GM19023 (cell line): ENCODE measurements around the gene CDKL5.
"Not testable (repeated sequence)": the region's sequence is repeated elsewhere in the genome, so short reads cannot be mapped to it uniquely, and the experiment has no call there.

Source experiments
- ATAC-seq: cut with Tn5 transposase; IDR thresholded peaks from one replicate; pipeline ENCODE4 v1.9.1; 2021; ENCODE audit warnings: mild to moderate bottlenecking, moderate library complexity; ENCODE audit not compliant: unreplicated experiment

The CDKL5 gene

DNA sequence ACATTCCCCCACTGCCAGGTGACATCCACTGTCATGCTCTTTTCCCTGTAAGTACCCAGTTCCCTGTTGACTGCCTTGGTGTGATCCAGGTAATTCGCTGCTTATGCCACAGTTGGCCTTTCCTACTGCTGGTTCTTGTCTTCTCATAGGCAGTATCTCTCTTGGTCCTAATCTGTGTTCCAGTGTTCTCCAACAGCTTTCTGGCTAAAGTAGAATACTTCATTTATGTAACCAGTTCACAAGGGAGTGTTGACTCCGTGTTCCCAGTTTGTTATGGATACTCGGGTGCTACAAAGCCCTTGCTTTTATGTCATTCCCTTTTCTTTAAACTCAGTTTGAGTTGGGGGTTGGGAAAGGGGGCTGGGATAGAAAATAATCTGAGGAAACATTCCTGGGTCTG, 148.1 kb downstream of the CDKL5 start:
- no peak for ATAC-seq

DNA sequence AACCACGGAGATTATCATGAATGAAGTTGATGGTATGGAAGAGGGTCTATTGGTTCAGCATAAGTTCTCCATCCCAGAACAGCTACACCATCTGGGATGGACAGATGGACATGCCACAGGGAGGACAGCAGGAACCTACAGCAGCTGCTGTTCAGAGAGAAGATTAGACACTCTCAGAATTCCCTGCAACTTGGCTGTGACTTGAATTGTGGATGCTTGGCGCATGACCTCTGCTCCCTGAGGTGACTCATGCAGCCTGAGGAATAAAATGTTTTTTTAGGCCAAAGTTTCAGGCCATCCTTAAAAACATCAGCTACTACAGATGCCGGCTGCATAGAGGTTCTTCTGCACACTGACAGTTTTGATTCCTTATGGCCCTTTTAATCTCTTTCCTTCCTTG, 149.2 kb downstream of the CDKL5 start:
- no peak for ATAC-seq

DNA sequence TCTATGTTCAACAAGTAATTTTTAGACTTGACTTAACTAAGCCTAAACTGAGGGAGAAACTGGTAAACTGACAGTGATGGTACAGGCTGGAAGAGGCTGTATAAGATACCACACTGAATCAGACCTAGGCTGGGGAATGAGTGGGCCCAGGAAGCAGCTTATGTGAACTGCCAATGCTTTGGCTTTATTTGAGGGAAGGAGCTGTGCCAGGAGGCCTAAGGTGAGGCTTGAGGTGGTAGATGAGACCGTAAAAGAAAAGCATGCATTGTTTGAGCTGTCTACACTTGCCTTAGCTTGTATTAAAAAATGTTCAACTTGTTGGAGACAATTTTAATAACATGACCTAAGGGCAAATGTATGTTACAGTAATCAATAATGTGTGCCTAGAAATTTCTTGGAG, 150.3 kb downstream of the CDKL5 start:
- no peak for ATAC-seq

DNA sequence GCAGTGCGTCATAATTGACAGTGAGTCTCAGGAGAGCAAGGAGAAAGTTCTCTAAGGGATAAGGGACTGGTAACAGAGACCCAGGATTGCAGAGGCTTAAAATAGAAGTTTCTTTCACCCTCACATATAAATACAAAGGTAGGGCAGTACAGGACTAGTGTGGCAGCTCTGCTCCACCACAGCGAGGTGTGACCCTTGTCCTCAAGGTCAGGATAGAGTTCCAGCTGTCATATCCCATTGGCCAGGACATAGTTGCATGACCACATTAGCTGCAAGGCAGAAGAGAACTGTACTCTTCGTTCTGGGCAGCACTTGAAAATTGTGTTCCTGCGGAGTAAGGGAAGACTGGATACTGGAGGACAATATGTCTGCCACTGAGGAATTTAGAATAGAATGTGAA, 152.0 kb downstream of the CDKL5 start:
- no peak for ATAC-seq

GRCh38 chrX:18578546-18578945, 153.1 kb downstream of the CDKL5 start:
- ATAC-seq = no peak

DNA sequence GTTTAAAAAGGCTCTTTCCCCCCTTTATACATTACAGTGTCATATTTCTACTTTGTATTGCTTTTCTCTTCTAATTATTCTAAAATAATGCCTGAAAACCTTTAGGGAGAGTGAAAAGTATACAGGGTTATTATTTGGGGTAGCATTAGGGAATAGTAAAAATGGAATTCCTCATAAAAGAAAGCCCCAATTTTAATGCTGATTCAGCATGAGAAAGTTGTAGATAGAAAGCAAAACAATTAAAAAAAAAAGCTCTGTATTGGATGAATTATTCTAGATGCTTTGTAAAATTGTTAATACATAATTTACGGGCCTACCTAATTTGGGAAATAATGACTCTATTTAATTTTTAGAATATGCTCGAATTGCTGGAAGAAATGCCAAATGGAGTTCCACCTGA, 154.1 kb downstream of the CDKL5 start:
- no peak for ATAC-seq

- no peak for ATAC-seq
These were observed 157.6 kb downstream of the CDKL5 start for GRCh38 chrX:18582910-18583493.

- not testable (repeated sequence) for ATAC-seq
These were observed 163.9 kb downstream of the CDKL5 start for GRCh38 chrX:18589292-18589691.

GRCh38 chrX:18591834-18592233, 166.4 kb downstream of the CDKL5 start:
- no peak for ATAC-seq

DNA sequence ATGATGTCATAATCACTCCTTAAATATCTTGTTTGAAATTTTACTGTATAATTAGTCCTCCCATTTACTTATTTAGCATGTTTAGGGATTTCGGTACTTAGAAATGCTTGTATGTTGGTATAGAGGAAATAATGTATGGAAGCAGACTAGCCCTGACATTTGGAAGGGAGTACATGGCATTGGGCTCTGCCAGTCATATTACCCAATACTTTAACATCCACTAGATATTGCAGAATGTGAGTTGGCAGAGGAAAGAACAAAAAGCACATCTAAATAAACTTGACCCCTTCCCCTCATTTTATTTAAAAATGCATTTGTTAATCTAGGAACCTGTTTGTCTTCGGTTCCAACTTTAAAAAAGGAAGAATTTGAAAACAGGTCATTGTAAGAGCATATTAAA, 168.7 kb downstream of the CDKL5 start:
- no peak for ATAC-seq

DNA sequence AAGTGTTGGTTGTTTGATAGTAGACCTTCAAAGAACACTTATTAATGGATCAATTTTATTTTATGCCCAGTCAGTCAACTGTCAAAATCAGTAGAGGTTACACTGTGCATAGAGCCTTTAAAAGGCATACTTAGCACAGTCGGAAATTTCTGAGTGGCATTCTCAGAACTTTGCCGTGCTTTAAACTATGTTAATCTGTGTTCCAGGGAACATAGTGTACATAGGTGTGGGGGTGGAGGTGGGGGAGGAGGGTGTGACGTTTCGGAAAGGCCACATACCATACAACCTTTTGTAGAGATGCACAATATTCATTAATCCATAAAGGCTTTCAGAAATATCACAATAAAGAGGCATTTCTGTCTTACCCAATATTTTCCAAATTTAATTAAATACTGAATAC, 170.7 kb downstream of the CDKL5 start:
- ATAC-seq = no peak

GRCh38 chrX:18598413-18598812, 173.0 kb downstream of the CDKL5 start:
- no peak for ATAC-seq

- no peak for ATAC-seq
These were observed 182.6 kb downstream of the CDKL5 start for GRCh38 chrX:18607966-18608365.

DNA sequence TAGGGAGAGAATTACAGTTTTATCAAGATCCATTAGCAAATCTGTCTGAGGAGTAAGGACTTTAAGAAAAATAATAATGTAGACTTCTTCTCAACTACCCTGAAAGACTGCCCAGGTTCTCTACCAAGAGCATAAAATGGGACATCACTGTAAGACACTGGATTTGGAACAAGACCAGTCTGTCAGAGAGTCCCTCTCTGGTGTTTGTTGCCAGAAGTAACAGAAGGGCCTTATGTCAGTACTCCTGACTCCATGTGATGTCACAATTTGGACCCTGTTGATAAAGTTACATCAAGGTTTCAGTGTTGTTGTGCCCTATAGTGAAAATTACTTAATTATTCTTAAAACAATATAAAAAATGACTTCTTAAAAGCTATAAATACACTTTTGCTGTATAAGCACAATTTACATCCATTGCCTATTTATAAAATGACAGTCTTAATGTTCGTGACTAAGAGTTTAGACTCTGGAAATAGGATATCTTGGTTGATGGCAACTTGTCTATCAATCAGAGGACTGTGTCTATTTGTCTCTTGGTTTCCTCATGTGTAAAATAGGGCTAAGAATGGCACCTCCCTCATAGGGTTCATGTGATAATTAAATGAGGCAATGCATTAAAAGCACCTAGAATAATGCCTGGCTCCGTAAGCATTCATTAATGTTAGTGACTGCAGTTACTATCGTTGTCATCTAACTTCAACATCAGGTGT, 188.7 kb downstream of the CDKL5 start:
- ATAC-seq = no peak

DNA sequence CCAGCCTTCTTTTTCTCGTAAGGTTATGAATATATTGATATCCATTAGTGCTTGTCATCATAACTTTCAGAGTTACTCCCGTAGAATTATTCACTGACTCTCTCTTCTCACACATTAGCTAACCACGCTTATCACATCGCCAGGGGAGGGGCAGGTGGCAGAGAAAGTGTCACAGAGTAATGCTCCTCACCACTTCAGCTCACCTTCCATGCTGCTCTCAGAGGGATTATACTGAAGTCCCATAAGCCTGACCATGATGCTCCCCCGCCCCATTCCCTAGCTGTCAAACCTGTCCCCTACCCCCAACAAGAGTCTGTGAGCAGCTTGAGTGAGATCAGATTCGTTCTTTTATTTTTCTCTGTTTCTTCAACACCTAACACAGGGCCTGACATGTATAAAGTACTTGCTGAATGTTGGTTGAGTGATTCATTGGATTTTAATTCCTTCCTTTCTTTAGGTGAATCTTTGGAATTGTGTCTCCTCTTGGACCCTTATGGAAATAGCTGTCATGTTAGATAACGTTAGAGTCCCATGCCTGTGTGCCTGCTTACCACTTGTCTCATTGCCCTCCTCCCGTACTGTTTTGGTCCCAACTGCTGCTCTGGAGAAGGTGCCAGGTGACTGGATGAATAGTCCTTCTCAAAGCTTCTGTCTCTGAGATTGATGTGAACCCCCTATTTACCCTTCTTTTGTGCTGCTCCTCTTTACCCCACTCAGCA, 191.4 kb downstream of the CDKL5 start:
- ATAC-seq = no peak

- ATAC-seq = no peak
These were observed 192.0 kb downstream of the CDKL5 start for GRCh38 chrX:18617407-18617750.

DNA sequence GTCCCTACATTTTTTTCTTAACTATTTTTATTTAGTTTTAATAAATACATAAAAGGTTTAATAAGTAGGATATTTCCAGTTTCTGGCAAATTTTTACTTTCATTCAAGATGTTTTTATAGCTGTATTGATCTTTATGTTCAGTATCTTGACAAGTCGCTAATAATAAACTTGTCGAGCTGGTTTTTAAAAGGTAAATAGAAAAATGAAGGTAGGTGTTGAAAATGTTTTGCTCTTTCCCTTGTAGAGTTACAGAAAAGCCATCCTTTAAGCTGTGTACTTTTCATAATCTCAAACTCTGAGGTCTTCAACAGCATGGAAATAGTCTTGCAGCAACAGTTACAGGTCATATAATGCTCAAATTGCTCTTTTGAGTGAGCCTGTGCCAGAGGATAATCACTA, 193.9 kb downstream of the CDKL5 start:
- ATAC-seq = no peak

GRCh38 chrX:18620349-18620748, 194.9 kb downstream of the CDKL5 start:
- no peak for ATAC-seq

- no peak for ATAC-seq
These were observed 199.2 kb downstream of the CDKL5 start for GRCh38 chrX:18624599-18624998.

GRCh38 chrX:18630934-18631333, 205.5 kb downstream of the CDKL5 start:
- no peak for ATAC-seq

- ATAC-seq = no peak
These were observed 213.0 kb downstream of the CDKL5 start for GRCh38 chrX:18638398-18638797.

DNA sequence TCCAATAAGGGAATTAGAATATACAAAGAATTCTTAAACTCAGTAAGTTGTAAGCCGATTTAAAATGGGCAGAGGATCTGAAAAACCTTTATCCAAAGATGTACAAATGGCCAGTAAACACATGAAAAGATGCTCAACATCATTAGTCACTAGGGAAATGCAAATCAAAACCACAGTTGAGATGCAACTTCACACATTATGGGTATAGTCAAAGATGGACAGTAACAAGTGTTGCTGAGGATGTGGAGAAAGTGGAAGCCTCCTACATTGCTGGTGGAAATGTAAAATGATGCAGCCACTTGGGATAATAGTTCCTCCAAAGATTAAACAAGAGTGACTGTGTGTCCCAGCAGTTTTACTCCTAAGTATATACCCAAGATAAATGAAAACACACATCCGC, 213.9 kb downstream of the CDKL5 start:
- ATAC-seq = no peak
